22Rv1 (cell line): ENCODE results near the gene C6orf15.

Experiments used
- CTCF ChIP-seq: fragments of 450-650 bp; IDR thresholded peaks from 2 replicates; pipeline ENCODE4 v1.5.1; 2017; ENCODE audit warnings: mild to moderate bottlenecking
- ZFX ChIP-seq: fragments of 450-650 bp; IDR thresholded peaks from 2 replicates; pipeline ENCODE4 v1.6.1; 2017; ENCODE audit warnings: antibody characterized with exemption, borderline replicate concordance

GRCh38 chr6:31125162-31125561 lies 12.8 kb upstream of the C6orf15 start:
- TF ChIP-seq CTCF (no peak), ZFX (no peak)
